GM19463 (cell line): ENCODE data around the gene WBP2NL.
"Not testable (repeated sequence)": the region's sequence is repeated elsewhere in the genome, so short reads cannot be mapped to it uniquely, and the experiment has no call there.

ENCODE experiments used
- ATAC-seq: cut with Tn5 transposase; IDR thresholded peaks from one replicate; pipeline ENCODE4 v1.9.1; 2021; ENCODE audit warnings: mild to moderate bottlenecking, moderate library complexity; ENCODE audit not compliant: unreplicated experiment

Gene WBP2NL

DNA sequence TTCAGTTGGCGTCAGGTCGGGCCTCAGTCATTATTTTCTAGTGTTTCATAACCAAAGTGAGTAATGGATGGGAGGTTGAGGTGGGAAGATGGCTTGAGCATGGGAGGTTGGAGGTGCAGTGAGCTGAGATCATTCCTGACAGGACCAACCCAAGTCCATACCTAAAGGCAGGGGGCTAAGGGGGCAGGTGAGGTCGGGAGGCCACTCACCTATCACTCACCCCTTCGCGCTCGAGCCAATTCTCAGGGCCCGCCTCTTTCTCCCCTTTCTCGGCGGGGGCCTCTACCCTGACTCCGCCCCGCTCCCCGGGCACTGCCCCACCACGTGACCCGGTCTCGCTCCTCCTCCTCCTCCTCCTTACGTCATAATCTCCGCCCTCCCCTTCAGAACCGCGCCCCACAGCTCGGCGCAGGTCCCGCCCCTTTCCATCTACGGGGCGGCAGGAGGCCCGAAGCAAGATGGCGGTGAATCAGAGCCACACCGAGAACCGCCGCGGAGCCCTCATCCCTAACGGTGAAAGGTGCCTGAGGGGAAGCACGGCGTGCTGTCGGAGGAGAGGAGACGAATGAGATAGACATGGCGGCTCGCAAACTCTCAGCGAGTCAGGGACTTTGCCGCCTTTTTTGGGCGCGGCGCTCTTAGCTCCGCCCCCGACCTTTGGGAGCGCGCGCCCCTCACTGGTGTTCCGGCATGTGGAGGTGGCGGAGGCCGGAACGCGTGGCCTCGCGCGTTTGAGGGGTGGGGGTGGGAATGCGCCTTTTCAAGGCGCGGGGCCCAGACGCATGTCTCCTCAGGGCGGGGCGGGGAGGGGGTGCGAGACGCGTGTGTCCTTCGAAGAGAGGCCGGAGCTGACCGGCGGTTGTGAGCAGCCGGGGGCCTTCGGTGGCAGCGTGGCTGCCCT is at the start of gene WBP2NL:
WBP2NL (plus strand) TSS at position 428 of the 901 bp plus-strand sequence; CDS start at position 459, 31 bp downstream.
- ATAC-seq, result peak; percentile 74

- ATAC-seq, result not testable (repeated sequence)
Observed at GRCh38 chr22:41948928-41949296, 49.7 kb upstream of the WBP2NL start.

- ATAC-seq, result peak; percentile 23
Observed at GRCh38 chr22:41949297-41949965, 49.2 kb upstream of the WBP2NL start.

- ATAC-seq, result no peak
Observed at GRCh38 chr22:41951898-41952474, 46.6 kb upstream of the WBP2NL start, which contains the start of gene SMIM45. SMIM45 (plus strand) TSS chr22:41952150.

GRCh38 chr22:41952713-41953112 is 45.9 kb upstream of the WBP2NL start:
- ATAC-seq, result no peak

GRCh38 chr22:41957941-41958556 is 40.5 kb upstream of the WBP2NL start:
- no peak for ATAC-seq

GRCh38 chr22:41963453-41964111 is 35.0 kb upstream of the WBP2NL start:
- ATAC-seq, result no peak

DNA sequence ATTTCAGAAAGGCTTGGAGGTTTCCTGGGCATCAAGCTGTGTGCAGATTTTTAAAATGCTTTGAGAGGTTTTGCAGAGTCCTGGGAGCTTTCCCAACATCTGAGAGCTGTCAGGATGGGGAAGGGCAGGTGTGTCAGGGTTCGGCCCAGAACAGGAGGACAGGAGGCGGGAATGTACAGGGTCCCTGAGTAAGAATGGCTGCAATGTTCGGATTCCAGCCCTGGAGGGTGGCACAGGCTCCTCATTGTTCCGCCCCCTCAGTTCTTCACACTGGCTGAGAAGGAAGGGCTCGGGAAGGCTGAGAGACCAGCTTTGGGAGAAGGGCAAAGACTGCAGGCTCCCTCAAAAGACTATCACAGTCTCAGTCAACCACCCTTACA is 34.5 kb upstream of the WBP2NL start:
- no peak for ATAC-seq

GRCh38 chr22:41966225-41966606 is 32.4 kb upstream of the WBP2NL start:
- ATAC-seq, result no peak

DNA sequence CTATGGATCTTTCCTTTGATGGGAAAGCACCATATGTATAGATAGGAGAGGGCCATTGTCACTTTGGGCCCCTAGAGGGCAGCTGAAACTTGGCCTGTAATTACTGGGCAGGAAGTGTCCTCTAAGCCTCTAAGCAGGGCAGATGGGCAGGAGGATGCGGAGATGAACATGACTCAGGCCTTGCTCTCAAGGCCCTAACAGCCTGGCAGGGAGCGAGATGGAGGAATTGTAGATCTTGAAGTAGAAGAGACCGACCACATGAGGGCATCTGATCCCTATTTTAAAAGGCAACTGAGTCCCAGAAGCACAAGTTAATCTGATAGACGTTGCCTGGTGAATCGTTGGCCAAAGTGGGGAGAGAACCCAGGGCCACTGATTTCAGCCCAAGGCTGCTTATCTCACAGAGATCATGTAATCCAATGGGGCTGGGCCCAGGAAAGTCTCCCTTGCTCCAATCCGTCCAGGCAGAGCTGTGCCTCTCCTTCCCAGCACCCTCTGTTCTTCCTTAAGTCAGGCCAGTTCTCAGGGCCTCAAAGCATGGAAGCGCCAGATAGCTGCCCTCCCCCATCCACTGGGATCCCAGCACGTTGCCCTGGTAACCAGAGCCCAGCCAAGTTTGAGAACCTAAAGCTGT is 31.9 kb upstream of the WBP2NL start:
- ATAC-seq, result no peak

DNA sequence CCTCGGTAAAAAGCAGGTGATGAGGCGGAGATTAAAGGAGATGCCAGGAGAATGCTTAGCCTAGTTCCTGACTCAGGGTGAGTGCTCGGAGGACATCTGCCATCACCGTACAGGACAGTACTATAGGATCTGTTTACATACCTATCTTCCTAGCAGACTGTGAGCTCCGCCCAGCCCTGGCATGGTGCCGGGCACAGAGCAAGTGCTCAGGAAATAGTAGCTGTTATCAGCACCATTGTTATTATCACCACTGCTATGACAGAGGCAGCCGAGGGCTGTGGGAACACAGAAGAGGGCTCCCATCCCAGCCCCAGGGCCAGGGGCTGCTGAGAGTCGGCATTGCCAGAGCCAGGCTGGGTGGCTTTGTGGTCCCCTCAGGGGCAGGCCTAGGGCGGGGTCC is 30.0 kb upstream of the WBP2NL start:
- no peak for ATAC-seq

- ATAC-seq, result no peak
Observed at GRCh38 chr22:41969110-41969646, 29.4 kb upstream of the WBP2NL start, which contains the start of gene SEPTIN3. SEPTIN3 (plus strand) TSS chr22:41969443; CDS start chr22:41971493, 2,050 bp downstream.

GRCh38 chr22:41970601-41971000 is 28.0 kb upstream of the WBP2NL start:
- ATAC-seq, result no peak

- no peak for ATAC-seq
Observed at GRCh38 chr22:41971431-41971830, 27.2 kb upstream of the WBP2NL start.

GRCh38 chr22:41974691-41975290 is 23.8 kb upstream of the WBP2NL start:
- no peak for ATAC-seq

DNA sequence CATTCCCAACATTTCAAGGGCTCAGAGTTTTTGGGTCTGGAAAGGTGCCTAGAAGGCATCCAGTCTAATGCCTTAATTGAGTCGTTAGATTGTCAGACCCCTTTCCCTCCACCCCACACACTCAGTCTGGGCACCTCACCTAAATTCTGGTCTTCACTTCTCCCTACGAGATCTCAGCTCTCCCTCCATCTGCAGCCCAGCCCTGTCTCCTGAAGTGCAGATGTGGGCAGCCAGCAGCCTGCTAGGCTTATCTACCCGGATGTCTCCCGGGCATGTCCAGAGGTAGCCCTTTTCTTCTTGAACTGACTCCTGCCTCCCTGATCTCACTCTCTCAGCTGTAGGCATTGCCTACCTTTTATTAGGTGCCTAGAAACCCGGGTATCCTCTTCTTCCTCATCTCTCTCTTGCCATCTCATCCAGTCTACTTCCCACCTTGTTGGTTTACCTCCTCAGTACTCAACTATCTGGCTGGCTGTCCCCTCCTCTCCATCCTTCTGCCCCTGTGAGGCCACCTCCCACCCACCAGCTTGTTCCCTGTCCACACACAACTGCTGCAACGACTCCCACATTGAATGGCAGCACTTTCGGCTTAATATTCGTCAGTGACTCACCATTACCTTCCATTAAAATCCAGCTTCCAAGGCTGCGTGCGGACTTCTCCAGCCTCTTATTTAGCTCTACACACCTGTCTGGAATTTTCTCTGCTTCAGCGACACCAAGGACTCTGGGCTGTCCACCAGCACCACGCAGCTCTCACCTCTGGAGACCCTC is 23.1 kb upstream of the WBP2NL start:
- no peak for ATAC-seq

- ATAC-seq, result no peak
Observed at GRCh38 chr22:41976070-41976901, 22.3 kb upstream of the WBP2NL start.
